ENCODE data around the gene HELZ2.

- TF ChIP-seq CTCF (IDR thresholded peaks at IDR 0.05), result no peak
- TF ChIP-seq EP300 (IDR thresholded peaks at IDR 0.05), result no peak
- no peak for TF ChIP-seq POLR2A (IDR thresholded peaks at IDR 0.05)
Observed at GRCh38 chr20:63564036-63564810, 9.8 kb downstream of the HELZ2 start.
